HepG2 (cell line): ENCODE data around the gene SGSH. TPM values are rescaled to one million over a fixed set of nuclear protein-coding genes. Genes with fewer than 3 reads are reported as not detected.

Experiments used
- ATAC-seq: fragments of 200-7000 bp; cut with Tn5 transposase; 3 replicates; pipeline ENCODE4 v1.9.1; 2020; ENCODE audit warnings: mild to moderate bottlenecking, moderate library complexity
- BruUV-seq: library from RNA; stranded (reverse); fragments of 400-500 nt; replicated peaks from 2 replicates; lab custom pipeline; 2021; lab: Mats Ljungman, UMichigan
- CTCF ChIA-PET: fragments of 300-600 bp; formaldehyde crosslinking; extraction: SDS; loops from one replicate; lab custom pipeline; 2021; ENCODE audit warnings: low total read pairs, inconsistent platforms, low intra/inter-chr PET ratio; lab: Yijun Ruan, JAX
- POLR2A ChIA-PET: fragments of 350-600 bp; sonication (Branson Sonifier 250); formaldehyde crosslinking; loops from one replicate; lab custom pipeline; 2020; ENCODE audit warnings: antibody characterized with exemption, inconsistent platforms; lab: Yijun Ruan, JAX
- DNase-seq: peaks from one replicate; pipeline ENCODE4 v3.0.0-alpha.2; 2015; ENCODE audit warnings: low spot score
- FAIRE-seq: peaks from 3 replicates; lab custom pipeline; 2011; peaks lifted over from hg19 to GRCh38; lab: Jason Lieb, UNC
- H2AFZ ChIP-seq: one replicate; pipeline ENCODE4 v1.6.1; 2011; ENCODE audit warnings: low read length, inconsistent platforms
- H3K27ac ChIP-seq: fragments of 300-600 bp; 3 replicates; pipeline ENCODE4 v1.8.0; 2011; ENCODE audit warnings: mixed run types, mild to moderate bottlenecking, mixed read lengths, low read length, inconsistent platforms; ENCODE audit not compliant: insufficient read depth; ENCODE audit errors: extremely low read length
- H3K27me3 ChIP-seq, 2 experiments: fragments of 200-600 bp in 1 of 2; 2 replicates in 1 of 2; 3 replicates in 1 of 2; pipeline versions ENCODE4 v1.6.0 to v1.8.0; 2011; ENCODE audit warnings: low read length in 2 of 2, mild to moderate bottlenecking in 2 of 2, moderate library complexity in 2 of 2, inconsistent platforms in 1 of 2; ENCODE audit not compliant: insufficient read depth in 2 of 2, control insufficient read depth in 1 of 2
- H3K36me3 ChIP-seq, 2 experiments: fragments of 200-600 bp in 1 of 2; replicated peaks in 1 of 2; 2 replicates in 1 of 2; 3 replicates in 1 of 2; pipeline versions ENCODE4 v1.5.1 to v1.8.0; 2011; ENCODE audit warnings: low read length in 2 of 2, inconsistent platforms in 1 of 2; ENCODE audit not compliant: insufficient read depth in 2 of 2, control insufficient read depth in 1 of 2
- H3K4me1 ChIP-seq: 2 replicates; pipeline ENCODE4 v1.5.1; 2012; ENCODE audit warnings: low read length, inconsistent platforms; ENCODE audit not compliant: insufficient read depth
- H3K4me2 ChIP-seq: 2 replicates; pipeline ENCODE4 v1.6.0; 2011; ENCODE audit warnings: low read depth, low read length, inconsistent platforms
- H3K4me3 ChIP-seq, 3 experiments: fragments of 200-600 bp in 1 of 3; sonication (generic), shearing (Covaris generic) in 1 of 3; replicated peaks in 1 of 3; 2 replicates each; pipeline ENCODE4 v1.5.1; 2011 to 2016; ENCODE audit warnings: low read length in 3 of 3, inconsistent platforms in 2 of 3, low read depth in 2 of 3, mild to moderate bottlenecking in 2 of 3, control low read depth in 1 of 3, mixed read lengths in 1 of 3; ENCODE audit not compliant: insufficient read depth in 1 of 3
- H3K79me2 ChIP-seq: one replicate; pipeline ENCODE4 v1.6.1; 2011; ENCODE audit warnings: low read length, inconsistent platforms; ENCODE audit not compliant: insufficient read depth
- H3K9ac ChIP-seq: 2 replicates; pipeline ENCODE4 v1.6.0; 2011; ENCODE audit warnings: mild to moderate bottlenecking, low read depth, low read length, inconsistent platforms; ENCODE audit not compliant: insufficient read depth
- H3K9me3 ChIP-seq: 2 replicates; pipeline ENCODE4 v1.5.1; 2012; ENCODE audit warnings: mild to moderate bottlenecking, low read length
- H4K20me1 ChIP-seq: 2 replicates; pipeline ENCODE4 v1.6.0; 2011; ENCODE audit warnings: inconsistent platforms, mild to moderate bottlenecking, low read length, moderate library complexity; ENCODE audit not compliant: insufficient read depth
- HCFC1 ChIP-seq: fragments of 150-350 bp; IDR thresholded peaks from 2 replicates; pipeline ENCODE4 v1.6.1; 2014; ENCODE audit warnings: low read depth, low read length
- MBNL3 ChIP-seq: fragments of 250-450 bp; sonication (Bioruptor Pico); conservative IDR thresholded peaks from 2 replicates; pipeline ENCODE4 v1.8.0; 2022; ENCODE audit warnings: mild to moderate bottlenecking, inconsistent platforms
- NFE2L1 ChIP-seq: sonication (generic); formaldehyde crosslinking; IDR thresholded peaks from 2 replicates; pipeline ENCODE4 v1.4.0; 2020; ENCODE audit warnings: missing genetic modification reagents, mild to moderate bottlenecking, borderline replicate concordance
- NR2F6 ChIP-seq, 2 experiments: IDR thresholded peaks; 2 replicates each; pipeline ENCODE4 v1.6.1; 2016; ENCODE audit warnings: antibody characterized with exemption in 1 of 2, mild to moderate bottlenecking in 1 of 2
- RORA ChIP-seq: sonication (generic); formaldehyde crosslinking; IDR thresholded peaks from 2 replicates; pipeline ENCODE4 v1.5.0; 2020; ENCODE audit warnings: mild to moderate bottlenecking, missing genetic modification reagents, moderate library complexity
- ZNF224 ChIP-seq: sonication (generic); formaldehyde crosslinking; IDR thresholded peaks from 2 replicates; pipeline ENCODE4 v1.5.0; 2020; ENCODE audit warnings: mild to moderate bottlenecking, missing genetic modification reagents
- WGBS: methylation state at CpG from one replicate; pipeline ENCODE4 v1.1.6; 2017; ENCODE audit warnings: low lambda C conversion rate; 5-methylcytosine and 5-hydroxymethylcytosine counted together
- in situ Hi-C: cut with HindIII; loops from 2 replicates; pipeline ENCODE4 v1.10.0; 2017; ENCODE audit warnings: low pct_unique_long_range_greater_than_20kb; ENCODE audit not compliant: extremely low pct_ligation_motif_present
- intact Hi-C: fragments of 100-400 bp; cut with micrococcal nuclease; formaldehyde crosslinking; loops from one replicate; pipeline ENCODE4 v1.10.0; 2022; ENCODE audit not compliant: unreplicated experiment
- polyA plus RNA-seq, 8 experiments: library from polyadenylated mRNA; depleted of rRNA in 3 of 8; stranded (reverse) in 7 of 8; unstranded in 1 of 8; fragments of >200 nt; fragmentation: Illumina TruSeq in 4 of 8; extraction: Trizol in 4 of 8; gene quantifications; 2 replicates each; pipeline versions ENCODE4 v1.2.1 to v1.2.3, GENCODE V29; 2011 to 2016; ENCODE audit warnings: low read depth in 4 of 8, missing spikeins in 1 of 8, mixed read lengths in 1 of 8; ENCODE audit not compliant: insufficient read depth in 1 of 8
- total RNA-seq, 5 experiments: library from RNA; depleted of rRNA; stranded (reverse); fragments of >200 nt; fragmentation: Illumina TruSeq; extraction: Trizol; gene quantifications; 2 replicates each; pipeline ENCODE4 v1.2.3, GENCODE V29; 2016; ENCODE audit warnings: low read depth in 1 of 5
- TF ChIP-seq, protein P1 (sequence below): sonication (generic); formaldehyde crosslinking; IDR thresholded peaks from 2 replicates; pipeline ENCODE4 v1.4.0; 2020; ENCODE audit warnings: missing genetic modification reagents, borderline replicate concordance
- TF ChIP-seq, protein P2 (sequence below): sonication (generic); formaldehyde crosslinking; IDR thresholded peaks from 2 replicates; pipeline ENCODE4 v1.5.0; 2020; ENCODE audit warnings: mild to moderate bottlenecking, missing genetic modification reagents, borderline replicate concordance
- TF ChIP-seq, protein P3 (sequence below), 2 experiments: sonication (generic) in 1 of 2; formaldehyde crosslinking in 1 of 2; IDR thresholded peaks; 2 replicates each; pipeline versions ENCODE4 v1.4.0 to v1.6.1; 2016 to 2020; ENCODE audit warnings: borderline replicate concordance in 1 of 2, low read depth in 1 of 2, mild to moderate bottlenecking in 1 of 2, missing genetic modification reagents in 1 of 2
- TF ChIP-seq, protein P4 (sequence below): sonication (generic); formaldehyde crosslinking; IDR thresholded peaks from 2 replicates; pipeline ENCODE4 v1.5.0; 2020; ENCODE audit warnings: missing genetic modification reagents

The SGSH gene
- total and polyA plus RNA-seq, 2 of the 13 experiments (the other 11 are each of a cell fraction or from before 2014, with no cell fraction given), result 12.2 to 17.6 TPM

DNA sequence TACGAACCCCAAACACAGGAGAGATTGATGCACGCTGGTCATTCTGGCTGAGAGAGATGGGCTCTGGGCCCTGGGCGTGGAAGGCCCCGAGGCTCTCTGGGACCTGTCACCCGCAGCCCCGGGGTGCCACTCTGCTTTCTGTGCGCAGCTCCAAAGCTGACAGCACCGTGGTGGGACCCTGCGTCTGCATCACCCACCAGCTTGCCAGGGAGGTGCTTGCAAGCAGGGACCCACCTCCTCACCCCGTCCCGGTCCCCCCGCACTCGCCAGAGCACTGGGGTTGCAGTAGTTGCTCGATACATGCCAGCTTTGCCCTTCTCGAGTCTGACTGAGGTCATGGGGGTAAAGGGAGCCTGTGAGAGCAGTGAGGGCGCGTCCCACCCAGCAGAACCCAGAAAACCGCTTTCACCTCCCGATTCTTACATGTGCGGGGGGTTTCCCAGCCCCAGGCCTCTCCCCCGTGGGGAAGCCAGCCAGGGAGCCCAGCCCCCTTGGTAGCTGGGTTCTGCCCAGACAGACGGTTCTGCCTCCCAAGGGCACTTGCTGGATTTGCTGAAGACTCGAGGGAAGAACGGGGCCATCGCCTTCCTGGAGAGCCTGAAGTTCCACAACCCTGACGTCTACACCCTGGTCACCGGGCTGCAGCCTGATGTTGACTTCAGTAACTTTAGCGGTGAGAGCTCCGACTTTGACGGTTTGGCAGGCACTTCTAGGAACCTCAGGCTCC is 37.9 kb downstream of the SGSH start:
- no TSS peak for BruUV-seq
- WGBS, result 48% methylated on average over 25 of the region's 30 CpGs
- intact Hi-C loops, result no loop called here
- TF ChIP-seq, protein P1, sequence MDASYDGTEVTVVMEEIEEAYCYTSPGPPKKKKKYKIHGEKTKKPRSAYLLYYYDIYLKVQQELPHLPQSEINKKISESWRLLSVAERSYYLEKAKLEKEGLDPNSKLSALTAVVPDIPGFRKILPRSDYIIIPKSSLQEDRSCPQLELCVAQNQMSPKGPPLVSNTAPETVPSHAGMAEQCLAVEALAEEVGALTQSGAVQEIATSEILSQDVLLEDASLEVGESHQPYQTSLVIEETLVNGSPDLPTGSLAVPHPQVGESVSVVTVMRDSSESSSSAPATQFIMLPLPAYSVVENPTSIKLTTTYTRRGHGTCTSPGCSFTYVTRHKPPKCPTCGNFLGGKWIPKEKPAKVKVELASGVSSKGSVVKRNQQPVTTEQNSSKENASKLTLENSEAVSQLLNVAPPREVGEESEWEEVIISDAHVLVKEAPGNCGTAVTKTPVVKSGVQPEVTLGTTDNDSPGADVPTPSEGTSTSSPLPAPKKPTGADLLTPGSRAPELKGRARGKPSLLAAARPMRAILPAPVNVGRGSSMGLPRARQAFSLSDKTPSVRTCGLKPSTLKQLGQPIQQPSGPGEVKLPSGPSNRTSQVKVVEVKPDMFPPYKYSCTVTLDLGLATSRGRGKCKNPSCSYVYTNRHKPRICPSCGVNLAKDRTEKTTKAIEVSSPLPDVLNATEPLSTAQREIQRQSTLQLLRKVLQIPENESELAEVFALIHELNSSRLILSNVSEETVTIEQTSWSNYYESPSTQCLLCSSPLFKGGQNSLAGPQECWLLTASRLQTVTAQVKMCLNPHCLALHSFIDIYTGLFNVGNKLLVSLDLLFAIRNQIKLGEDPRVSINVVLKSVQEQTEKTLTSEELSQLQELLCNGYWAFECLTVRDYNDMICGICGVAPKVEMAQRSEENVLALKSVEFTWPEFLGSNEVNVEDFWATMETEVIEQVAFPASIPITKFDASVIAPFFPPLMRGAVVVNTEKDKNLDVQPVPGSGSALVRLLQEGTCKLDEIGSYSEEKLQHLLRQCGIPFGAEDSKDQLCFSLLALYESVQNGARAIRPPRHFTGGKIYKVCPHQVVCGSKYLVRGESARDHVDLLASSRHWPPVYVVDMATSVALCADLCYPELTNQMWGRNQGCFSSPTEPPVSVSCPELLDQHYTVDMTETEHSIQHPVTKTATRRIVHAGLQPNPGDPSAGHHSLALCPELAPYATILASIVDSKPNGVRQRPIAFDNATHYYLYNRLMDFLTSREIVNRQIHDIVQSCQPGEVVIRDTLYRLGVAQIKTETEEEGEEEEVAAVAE (CRISPR knock-in tag), result no peak
- TF ChIP-seq NFE2L1 (CRISPR knock-in tag) (no peak), RORA (CRISPR knock-in tag) (no peak), MBNL3 (CRISPR knock-in tag) (no peak), ZNF224 (CRISPR knock-in tag) (no peak), HCFC1 (no peak), NR2F6 (IDR thresholded peaks at IDR 0.05) (no peak), NR2F6 (CRISPR knock-in tag; IDR thresholded peaks at IDR 0.05) (no peak)
- TF ChIP-seq, protein P2, sequence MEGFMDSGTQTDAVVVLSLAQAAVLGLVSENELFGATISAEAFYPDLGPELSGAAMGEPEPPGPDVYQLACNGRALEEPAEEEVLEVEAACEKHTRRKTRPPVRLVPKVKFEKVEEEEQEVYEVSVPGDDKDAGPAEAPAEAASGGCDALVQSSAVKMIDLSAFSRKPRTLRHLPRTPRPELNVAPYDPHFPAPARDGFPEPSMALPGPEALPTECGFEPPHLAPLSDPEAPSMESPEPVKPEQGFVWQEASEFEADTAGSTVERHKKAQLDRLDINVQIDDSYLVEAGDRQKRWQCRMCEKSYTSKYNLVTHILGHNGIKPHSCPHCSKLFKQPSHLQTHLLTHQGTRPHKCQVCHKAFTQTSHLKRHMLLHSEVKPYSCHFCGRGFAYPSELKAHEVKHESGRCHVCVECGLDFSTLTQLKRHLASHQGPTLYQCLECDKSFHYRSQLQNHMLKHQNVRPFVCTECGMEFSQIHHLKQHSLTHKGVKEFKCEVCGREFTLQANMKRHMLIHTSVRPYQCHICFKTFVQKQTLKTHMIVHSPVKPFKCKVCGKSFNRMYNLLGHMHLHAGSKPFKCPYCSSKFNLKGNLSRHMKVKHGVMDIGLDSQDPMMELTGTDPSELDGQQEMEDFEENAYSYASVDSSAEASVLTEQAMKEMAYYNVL, result no peak
- TF ChIP-seq, protein P3, sequence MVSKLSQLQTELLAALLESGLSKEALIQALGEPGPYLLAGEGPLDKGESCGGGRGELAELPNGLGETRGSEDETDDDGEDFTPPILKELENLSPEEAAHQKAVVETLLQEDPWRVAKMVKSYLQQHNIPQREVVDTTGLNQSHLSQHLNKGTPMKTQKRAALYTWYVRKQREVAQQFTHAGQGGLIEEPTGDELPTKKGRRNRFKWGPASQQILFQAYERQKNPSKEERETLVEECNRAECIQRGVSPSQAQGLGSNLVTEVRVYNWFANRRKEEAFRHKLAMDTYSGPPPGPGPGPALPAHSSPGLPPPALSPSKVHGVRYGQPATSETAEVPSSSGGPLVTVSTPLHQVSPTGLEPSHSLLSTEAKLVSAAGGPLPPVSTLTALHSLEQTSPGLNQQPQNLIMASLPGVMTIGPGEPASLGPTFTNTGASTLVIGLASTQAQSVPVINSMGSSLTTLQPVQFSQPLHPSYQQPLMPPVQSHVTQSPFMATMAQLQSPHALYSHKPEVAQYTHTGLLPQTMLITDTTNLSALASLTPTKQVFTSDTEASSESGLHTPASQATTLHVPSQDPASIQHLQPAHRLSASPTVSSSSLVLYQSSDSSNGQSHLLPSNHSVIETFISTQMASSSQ (IDR thresholded peaks at IDR 0.05; ENCODE audit: low read depth), result no peak
- TF ChIP-seq, protein P3 (CRISPR knock-in tag; IDR thresholded peaks at IDR 0.05; ENCODE audit: borderline replicate concordance), result no peak
- TF ChIP-seq, protein P4, sequence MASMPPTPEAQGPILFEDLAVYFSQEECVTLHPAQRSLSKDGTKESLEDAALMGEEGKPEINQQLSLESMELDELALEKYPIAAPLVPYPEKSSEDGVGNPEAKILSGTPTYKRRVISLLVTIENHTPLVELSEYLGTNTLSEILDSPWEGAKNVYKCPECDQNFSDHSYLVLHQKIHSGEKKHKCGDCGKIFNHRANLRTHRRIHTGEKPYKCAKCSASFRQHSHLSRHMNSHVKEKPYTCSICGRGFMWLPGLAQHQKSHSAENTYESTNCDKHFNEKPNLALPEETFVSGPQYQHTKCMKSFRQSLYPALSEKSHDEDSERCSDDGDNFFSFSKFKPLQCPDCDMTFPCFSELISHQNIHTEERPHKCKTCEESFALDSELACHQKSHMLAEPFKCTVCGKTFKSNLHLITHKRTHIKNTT (CRISPR knock-in tag), result no peak

More for the DNA sequence above, 37.9 kb downstream of the SGSH start:
- Histone ChIP-seq H3K36me3 (no peaks in the 10 kb centered on the region), H3K4me3 (no peak overlapping the region), H2AFZ (no peak overlapping the region), H4K20me1 (no peaks in the 10 kb centered on the region), H3K27ac (no peak overlapping the region), H3K27me3 (peaks cover 14 to 95% of the 10 kb centered on the region in 2 experiments), H3K79me2 (no peaks in the 10 kb centered on the region), H3K9me3 (no peaks in the 10 kb centered on the region), H3K4me1 (peaks cover 14% of the 10 kb centered on the region), H3K9ac (no peak overlapping the region), H3K4me2 (no peak overlapping the region)
- ATAC-seq (no peak), DNase-seq (no peak), FAIRE-seq (no peak)
- CTCF ChIA-PET, result no interaction called here
- in situ Hi-C loops, result no loop called here
- POLR2A ChIA-PET, result no interaction called here
